GM15510 (cell line): ENCODE measurements around the gene UNC5A.

ENCODE experiments used
- POLR2A ChIP-seq: IDR thresholded peaks from 3 replicates; pipeline ENCODE4 v1.6.1; 2011; ENCODE audit warnings: borderline replicate concordance; ENCODE audit not compliant: insufficient read length; ENCODE audit errors: extremely low read depth

The UNC5A gene

GRCh38 chr5:176802116-176802784, 8.1 kb upstream of the UNC5A start:
- TF ChIP-seq POLR2A, result no peak

GRCh38 chr5:176803068-176803942, 7.1 kb upstream of the UNC5A start:
- no peak for TF ChIP-seq POLR2A

DNA sequence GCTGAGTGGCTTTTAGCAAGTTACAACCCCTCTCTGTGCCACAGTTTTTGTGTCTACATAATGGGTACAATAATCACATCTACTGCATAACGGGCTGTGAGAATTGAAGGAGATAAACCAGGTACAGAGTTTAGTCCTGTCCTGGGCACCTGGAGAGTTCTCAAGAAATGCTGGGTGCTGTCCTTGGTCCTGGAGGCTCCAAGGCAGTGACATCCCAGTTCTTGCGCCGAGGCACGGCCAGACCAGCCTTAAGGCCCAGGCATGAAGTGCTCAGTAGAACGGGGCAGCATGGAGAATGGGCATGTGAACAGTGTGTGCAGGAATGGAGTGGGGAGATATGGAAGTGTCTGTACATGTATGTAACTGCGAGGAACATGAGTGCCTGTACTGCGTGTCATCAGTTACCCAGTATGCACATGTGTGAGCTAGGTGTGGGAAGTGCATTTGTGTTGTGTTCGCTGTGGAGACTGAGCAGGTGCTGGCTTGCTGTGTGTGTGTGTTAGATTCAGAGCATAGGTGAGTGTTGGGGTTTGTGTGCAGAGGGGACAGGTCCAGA, 6.3 kb upstream of the UNC5A start:
- TF ChIP-seq POLR2A, result no peak

DNA sequence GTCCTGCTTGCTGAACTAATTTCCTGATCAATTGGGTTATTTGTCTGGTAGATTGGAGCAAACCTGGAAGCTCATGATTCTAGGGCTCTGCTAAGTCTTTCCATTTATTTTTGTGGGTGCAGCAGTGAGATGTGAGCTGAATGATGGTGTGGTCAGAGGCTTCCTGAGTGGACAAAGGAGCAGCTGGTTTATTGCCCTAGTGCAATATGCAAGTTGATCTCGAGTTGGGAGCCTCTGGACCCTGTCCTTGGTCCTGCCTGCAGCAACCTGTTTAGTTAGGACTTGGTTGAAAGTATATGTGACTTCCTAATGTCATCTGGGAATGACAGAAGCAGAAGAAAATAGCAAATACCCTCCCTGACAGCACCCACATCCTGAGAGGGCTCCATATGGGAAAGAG, 4.2 kb upstream of the UNC5A start:
- TF ChIP-seq POLR2A, result no peak

- TF ChIP-seq POLR2A, result no peak
Observed at GRCh38 chr5:176809544-176810080, 747 bp upstream of the UNC5A start.

DNA sequence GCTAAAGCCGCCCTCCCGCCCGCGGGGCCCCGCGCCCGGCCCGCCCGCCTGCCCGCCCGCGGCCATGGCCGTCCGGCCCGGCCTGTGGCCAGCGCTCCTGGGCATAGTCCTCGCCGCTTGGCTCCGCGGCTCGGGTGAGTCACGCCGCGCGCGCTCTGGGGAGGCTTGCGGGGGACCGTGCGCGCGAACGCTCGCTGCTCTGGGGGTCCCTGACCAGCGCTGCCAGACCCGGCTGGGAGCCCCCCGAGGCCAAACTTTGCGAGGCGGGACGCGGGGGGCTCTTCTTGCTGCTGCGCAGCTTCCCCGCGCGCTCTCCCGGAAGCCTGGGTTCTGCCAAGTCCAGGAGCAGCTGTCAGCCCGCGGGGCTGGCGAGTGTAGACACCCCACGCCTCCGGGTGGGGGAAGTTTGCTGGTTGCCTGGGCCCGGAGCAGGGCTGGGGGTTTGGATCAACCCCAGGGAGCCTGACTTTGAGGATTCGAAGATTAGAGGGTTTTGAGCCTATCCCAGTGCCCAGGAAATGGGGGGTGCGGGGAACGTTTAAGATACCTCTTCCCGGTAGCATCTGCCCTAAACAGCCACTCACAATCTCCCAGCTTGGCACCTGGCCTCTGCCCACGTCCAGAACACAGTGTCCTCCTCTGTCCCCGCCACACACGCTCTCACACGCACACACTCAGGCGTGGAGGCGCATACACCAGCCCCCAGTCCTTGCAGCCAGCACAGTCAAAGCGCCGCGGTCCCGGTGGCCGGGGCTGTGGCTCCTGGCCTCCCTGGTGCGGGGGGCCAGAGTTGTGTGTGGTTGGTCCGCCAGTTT, 535 bp downstream of the UNC5A start:
- no peak for TF ChIP-seq POLR2A

- TF ChIP-seq POLR2A, result no peak
Observed at GRCh38 chr5:176812269-176813259, 2.2 kb downstream of the UNC5A start.

GRCh38 chr5:176813587-176814312, 3.4 kb downstream of the UNC5A start:
- no peak for TF ChIP-seq POLR2A

DNA sequence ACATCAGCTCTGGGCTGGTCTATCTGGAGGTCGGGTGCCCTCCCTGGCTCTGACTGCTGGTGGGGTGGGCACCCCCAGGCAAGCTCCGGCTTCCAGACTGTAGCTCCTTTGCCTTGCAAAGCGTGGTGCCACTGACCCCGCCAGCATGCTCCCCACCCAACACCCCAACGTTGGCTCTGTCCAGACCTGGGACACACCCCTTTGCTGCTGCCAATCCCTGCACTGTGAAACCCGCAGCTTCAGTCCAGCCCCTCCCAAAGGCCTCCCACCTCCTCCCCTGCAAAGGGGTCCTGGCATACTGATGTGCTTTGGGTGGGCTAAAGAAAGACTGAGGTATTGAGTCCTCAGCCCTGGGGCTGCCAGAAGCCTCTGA, 3.9 kb downstream of the UNC5A start:
- TF ChIP-seq POLR2A, result no peak

DNA sequence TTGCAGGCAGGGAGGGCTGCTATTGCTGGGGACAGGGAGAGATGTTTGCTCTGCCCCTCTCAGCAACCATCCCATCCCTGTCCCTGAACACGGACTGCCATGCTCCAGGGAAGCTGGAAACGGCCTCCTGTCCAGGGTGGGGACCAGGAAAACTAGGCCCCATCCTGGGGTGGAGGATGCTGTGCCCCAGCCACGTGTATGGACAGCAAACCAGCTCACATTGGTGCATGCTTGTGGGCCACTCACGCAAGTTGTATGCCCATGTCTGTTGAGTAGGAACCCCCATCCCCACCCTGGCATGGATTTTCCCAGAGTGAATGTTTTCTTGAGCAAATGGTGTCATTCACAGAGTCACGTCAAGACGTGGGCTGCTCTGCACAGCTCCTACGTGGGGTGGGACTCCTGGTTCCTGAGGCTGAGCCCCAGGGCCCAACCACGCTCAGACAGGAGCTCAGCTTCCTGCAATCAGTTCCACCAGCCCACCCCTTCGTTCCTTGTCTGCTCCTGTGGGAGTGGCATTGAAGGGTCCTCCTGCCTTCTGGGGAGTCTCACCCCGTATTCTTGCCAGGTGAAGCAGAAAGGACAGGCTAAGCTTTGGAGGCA, 4.6 kb downstream of the UNC5A start:
- TF ChIP-seq POLR2A, result no peak

GRCh38 chr5:176816043-176816745, 5.8 kb downstream of the UNC5A start:
- no peak for TF ChIP-seq POLR2A

GRCh38 chr5:176816791-176817347, 6.5 kb downstream of the UNC5A start:
- no peak for TF ChIP-seq POLR2A
